ENCODE data around the gene TOMM6. TPM values are rescaled to one million over a fixed set of nuclear protein-coding genes. Genes with fewer than 3 reads are reported as not detected.
"Not testable (repeated sequence)": the region's sequence is repeated elsewhere in the genome, so short reads cannot be mapped to it uniquely, and the experiment has no call there.

TOMM6 gene
- total RNA-seq, 1 donor from 2014 or later = 194 TPM

DNA sequence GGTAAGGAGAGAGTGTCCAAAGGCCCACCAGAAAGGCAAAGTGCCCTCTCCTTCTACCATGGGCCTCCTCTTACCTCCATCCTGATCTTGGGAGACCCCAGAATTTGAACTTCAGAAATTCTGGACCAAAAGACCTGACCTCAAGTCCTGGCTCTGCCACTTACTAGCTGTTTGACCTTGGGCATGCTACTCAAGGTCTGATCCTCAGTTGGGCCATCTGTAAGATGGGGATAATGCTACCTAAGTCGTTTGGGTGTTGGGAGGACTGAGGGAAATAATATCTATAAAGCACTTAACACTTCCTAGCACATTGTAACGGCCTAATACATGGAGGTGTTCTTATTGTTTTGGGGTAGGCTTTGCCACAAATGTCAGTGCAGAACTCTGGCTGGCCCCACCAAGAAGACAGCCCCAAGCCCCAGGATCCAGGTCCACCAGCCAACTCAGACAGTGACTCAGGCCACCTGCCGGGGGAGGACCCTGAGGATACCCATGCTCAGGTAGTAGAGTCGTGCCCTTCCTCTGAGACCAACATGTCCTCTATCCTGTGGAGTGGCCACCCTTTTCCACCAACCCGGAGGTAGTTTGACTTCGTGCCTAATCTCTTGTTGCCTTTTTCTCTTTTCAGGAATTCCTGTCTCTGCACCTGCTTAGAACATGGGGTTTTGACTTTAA lies 4.3 kb upstream of the TOMM6 start:
- intact Hi-C loops (cut with micrococcal nuclease) = loop anchor here (10.0 kb wide), 1 partner anchor 1392 kb away; the partner anchor contains the start of gene SRF

DNA sequence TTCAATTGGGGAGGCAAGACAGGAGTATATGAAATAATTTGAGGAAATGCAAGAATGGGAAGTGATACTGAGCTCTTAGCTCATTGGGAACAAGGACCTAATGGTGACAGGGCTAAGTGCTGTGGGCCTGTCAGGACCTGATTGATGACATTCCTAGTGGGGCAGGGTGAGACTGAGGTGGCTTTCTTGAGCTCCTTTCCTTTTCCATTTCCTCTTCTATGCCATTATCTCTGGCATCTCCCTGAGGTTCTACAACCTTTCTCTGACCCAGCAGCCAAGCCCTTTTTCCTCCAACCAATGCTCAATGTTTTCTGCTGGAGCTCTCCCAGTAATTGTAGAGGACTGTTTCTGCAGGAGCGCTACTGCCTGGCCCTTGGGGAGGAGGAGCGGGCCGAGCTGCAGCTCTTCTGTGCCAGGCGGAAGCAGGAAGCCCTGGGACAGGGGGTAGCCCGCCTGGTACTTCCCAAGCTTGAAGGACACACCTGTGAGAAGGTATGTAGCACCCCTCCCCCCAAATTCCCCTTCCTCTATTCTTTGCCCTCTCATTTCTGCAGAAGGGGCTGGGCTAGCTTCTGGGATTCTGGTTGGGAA lies 2.8 kb upstream of the TOMM6 start:
- intact Hi-C loops (cut with micrococcal nuclease) = loop anchor here (5.0 to 10.0 kb wide), 2 partner anchors 668 to 1390 kb away; partner anchors contain the start of genes SRF and TRERF1

DNA sequence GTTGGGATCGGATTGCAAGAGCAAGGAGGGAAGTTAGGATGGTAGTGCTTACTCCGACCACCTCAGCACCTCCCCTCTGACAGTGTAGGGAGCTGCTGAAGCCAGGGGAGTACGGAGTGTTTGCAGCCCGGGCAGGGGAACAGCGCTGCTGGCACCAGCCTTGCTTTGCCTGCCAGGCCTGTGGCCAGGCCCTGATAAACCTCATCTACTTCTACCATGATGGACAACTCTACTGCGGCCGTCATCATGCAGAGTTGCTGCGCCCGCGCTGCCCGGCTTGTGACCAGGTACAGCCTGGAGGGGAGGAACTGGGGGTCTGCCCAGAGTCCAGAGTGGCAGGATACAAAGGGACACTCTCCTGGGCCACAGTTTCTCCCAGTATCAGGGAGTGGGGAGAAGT lies 2.2 kb upstream of the TOMM6 start:
- intact Hi-C loops (cut with micrococcal nuclease) = loop anchor here (5.0 to 10.0 kb wide), 2 partner anchors 667 to 1390 kb away; partner anchors contain the start of genes SRF and TRERF1

DNA sequence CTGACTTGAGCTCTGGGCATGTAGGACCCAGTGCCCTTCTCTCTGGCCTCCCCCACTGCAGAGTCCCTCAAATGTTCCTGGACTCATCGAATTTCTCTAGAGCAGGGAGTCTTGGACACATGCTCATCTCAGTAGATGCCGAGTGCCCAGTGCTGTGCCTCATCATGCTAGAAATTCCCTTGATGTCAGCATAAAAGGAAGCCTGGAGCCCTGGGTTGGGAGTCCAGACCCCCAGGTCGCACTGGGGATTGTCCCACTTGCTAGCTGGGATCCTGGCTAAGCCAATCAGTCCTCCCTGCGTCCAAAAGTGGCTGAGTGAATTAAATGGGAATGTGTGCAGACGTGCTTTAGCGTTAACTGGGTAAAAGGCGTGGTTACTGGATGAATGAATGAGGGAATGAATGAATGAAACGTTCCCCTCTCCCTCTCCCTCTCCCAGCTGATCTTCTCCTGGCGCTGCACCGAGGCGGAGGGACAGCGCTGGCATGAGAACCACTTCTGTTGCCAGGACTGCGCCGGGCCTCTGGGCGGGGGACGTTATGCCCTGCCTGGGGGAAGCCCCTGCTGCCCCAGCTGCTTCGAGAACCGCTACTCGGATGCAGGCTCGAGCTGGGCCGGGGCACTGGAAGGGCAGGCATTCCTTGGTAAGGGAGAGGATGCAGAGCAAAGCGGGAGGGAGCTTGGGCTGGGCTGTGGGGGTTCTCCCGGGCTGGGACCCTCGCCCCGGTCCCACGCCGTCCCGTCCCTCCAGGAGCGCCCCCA lies 1.6 kb upstream of the TOMM6 start:
- intact Hi-C loops (cut with micrococcal nuclease) = loop anchor here (2.0 to 10.0 kb wide), 4 partner anchors 666 to 1389 kb away; partner anchors contain the start of genes KLC4, MRPL2, NFYA and OARD1

DNA sequence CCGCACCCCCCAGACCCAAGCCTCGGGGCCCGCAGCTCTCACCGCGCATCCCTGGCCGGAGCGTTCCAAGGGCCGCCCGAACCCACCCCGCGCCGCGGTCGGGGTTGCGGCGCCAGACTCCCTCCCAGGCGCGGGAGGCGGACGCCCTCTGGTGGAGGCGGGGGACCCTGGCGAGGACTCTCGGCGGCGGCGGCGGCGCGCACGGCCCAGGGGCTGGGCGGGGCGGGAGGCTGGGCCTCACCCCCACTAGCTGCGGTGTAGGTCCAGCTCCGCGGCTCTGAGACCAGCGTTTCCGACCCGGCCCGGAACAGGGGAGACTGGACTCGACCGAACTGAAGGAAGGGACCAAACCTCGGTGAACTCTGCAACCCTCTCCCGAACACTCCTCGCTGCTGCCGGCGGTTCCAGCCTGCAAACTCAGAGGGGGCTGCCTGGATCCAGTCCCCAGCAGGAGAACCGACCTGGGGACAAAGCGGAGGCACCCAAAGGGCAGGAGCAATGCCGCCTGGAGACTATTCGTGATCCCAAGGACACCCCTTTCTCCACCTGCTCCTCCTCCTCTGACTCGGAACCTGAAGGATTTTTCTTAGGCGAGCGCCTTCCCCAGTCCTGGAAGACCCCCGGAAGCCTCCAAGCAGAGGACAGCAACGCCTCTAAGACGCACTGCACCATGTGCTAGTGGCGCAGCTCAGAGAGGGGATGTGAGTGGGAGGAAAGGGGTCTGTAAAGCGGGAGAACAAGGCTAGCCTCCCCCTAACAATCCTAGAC lies 859 bp upstream of the TOMM6 start:
- intact Hi-C loops (cut with micrococcal nuclease) = loop anchor here (1.0 to 10.0 kb wide), 17 partner anchors 7 to 1388 kb away; partner anchors contain the start of genes BYSL, CNPY3, FRS3 and KLC4

- intact Hi-C loops (cut with micrococcal nuclease) = loop anchor here (5.0 to 10.0 kb wide), 2 partner anchors 663 to 1385 kb away; partner anchors contain the start of genes SRF and TRERF1
These were observed 1.9 kb downstream of the TOMM6 start for GRCh38 chr6:41789390-41789724.

DNA sequence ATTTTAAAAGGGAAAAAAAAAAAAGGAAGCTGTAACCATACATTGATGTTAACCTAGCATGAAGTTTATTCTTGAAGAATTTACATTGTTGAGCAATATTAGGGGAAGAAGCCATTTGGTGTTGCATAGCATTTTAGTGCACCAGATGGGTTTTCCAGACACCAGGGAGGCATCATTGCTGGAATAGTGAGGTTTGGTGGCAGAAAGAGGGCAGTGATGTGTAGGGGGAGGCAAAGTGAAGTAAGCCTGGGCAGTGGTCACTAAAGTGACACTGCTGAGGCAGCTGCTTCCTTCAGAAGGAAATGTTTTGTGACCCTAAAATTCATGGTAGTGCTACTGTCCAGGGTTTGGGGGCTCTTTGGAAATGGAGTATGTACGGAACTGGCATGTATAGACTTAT lies 2.6 kb downstream of the TOMM6 start:
- intact Hi-C loops (cut with micrococcal nuclease) = no loop called here

- intact Hi-C loops (cut with micrococcal nuclease) = no loop called here
These were observed 3.8 kb downstream of the TOMM6 start for GRCh38 chr6:41791305-41791704.

- intact Hi-C loops (cut with micrococcal nuclease) = no loop called here
These were observed 4.5 kb downstream of the TOMM6 start for GRCh38 chr6:41791984-41792383.

- intact Hi-C loops (cut with micrococcal nuclease) = no loop called here
These were observed 9.0 kb downstream of the TOMM6 start for GRCh38 chr6:41796474-41796873.

GRCh38 chr6:41798901-41799558 lies 11.5 kb downstream of the TOMM6 start:
- intact Hi-C loops (cut with micrococcal nuclease) = no loop called here

DNA sequence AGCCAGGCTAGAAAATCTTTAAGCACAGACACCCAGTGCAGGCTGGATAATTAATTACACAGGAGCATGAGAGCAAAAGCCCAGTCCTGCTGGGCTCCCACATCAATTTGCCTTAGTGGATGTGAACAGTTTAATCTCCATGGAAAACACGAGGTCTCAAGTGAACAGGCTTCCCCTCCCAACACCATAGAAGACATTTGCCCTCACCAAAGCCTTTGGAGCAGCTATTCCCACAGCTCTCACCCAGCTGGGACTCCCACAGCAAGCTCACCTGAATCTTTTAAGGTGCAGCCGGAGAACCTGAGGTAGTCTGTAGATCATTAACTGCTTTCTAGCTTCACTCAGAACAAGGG lies 12.0 kb downstream of the TOMM6 start:
- intact Hi-C loops (cut with micrococcal nuclease) = no loop called here

DNA sequence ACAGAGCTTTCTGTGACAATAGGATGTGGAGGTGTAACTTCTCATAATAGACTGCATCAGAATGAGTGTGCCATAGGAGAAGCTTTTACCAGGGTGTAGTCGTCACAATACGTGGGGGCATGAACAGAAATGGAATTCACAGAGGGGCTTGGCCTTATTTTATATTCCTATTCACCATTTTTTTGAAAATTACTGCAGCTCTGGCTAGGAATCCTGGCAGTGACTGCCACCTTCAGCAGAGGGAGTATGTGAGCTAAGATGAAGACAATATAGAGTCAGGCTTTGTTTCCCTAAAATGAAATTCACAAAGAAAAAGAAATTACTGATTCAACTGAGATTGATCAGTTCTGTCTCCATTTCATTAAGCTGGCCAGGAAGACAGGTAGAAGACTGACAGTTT lies 13.9 kb downstream of the TOMM6 start:
- intact Hi-C loops (cut with micrococcal nuclease) = loop anchor here (1.0 kb wide), 1 partner anchor 243 kb away; no protein-coding TSS in a partner anchor

- intact Hi-C loops (cut with micrococcal nuclease) = no loop called here
These were observed 18.6 kb downstream of the TOMM6 start for GRCh38 chr6:41805830-41806774.

- intact Hi-C loops (cut with micrococcal nuclease) = no loop called here
These were observed 23.6 kb downstream of the TOMM6 start for GRCh38 chr6:41811095-41811494.

DNA sequence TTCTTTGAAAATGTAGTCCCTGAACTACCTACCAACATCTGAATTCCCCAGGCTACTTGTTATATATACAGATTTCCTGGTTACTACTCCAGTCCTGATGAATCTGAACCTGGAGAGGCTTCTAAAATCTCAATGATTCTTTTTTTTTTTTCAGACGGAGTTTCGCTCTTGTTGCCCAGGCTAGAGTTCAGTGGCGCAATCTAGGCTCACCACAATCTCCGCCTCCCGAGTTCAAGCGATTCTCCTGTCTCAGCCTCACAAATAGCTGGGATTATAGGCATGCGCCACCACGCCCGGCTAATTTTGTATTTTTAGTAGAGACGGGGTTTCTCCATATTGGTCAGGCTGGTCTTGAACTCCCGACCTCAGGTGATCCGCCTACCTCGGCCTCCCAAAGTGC lies 24.5 kb downstream of the TOMM6 start:
- intact Hi-C loops (cut with micrococcal nuclease) = not testable (repeated sequence)

DNA sequence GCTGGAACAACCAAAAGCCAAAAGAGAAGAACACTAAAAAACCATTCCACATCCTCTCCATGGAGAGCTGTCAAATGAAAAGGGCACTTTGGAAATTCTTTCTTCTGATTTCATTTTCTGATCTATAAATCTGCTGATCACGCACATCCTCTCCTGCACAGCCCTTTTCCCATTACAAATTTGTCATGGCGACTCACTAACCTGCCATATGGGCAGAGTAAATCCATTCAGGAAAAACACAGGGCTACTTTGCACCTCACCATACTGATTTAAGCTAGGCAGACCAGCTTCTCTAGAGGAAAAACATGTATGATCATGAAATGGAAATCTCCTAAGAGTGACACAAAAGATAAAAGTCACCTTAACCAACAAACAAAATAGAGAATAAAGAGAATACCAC lies 26.0 kb downstream of the TOMM6 start:
- intact Hi-C loops (cut with micrococcal nuclease) = no loop called here

GRCh38 chr6:41813956-41814355 lies 26.5 kb downstream of the TOMM6 start:
- intact Hi-C loops (cut with micrococcal nuclease) = no loop called here

DNA sequence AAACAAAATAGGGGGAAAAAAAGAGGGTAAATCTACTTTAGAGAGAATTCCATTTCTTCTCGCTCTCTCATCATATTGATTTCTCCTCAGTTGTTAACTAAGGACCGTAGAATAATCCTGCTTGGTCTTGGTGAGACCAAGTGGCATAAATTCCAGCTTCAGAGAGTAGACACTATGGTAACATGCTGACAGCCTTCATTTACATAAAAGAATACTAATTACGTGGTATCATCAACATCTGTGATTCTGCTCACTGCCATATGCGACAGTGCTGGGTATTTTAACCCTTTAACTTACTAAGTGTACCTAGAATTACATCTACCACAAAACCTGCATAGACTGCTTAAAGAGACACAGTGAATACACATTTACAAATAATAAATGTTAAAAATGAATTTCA lies 27.1 kb downstream of the TOMM6 start:
- intact Hi-C loops (cut with micrococcal nuclease) = no loop called here

GRCh38 chr6:41815587-41815986 lies 28.1 kb downstream of the TOMM6 start:
- intact Hi-C loops (cut with micrococcal nuclease) = no loop called here

Data from T-helper 1 cell treated with Interleukin-12 subunit alpha and Interleukin-12 subunit beta and Interleukin-4 antibody, amounts not matched to agents 30 ng/mL and 1 ng/mL, for 36 hours (primary cell).